Thoracic aorta endothelial cell (primary cell): ENCODE measurements around the gene SORD. TPM values are rescaled to one million over a fixed set of nuclear protein-coding genes. Genes with fewer than 3 reads are reported as not detected.

Experiments used
- small RNA-seq: library from RNA; depleted of rRNA; stranded (forward); fragments of <200 nt; gene quantifications from one replicate; pipeline ENCODE3, GENCODE V24; 2012
- total RNA-seq: library from RNA; depleted of rRNA; stranded (reverse); fragments of >200 nt; gene quantifications from 2 replicates; pipeline ENCODE4 v1.2.3, GENCODE V29; 2012

Gene SORD
- 43.4 and 57.4 TPM in 2 replicates for total RNA-seq

DNA sequence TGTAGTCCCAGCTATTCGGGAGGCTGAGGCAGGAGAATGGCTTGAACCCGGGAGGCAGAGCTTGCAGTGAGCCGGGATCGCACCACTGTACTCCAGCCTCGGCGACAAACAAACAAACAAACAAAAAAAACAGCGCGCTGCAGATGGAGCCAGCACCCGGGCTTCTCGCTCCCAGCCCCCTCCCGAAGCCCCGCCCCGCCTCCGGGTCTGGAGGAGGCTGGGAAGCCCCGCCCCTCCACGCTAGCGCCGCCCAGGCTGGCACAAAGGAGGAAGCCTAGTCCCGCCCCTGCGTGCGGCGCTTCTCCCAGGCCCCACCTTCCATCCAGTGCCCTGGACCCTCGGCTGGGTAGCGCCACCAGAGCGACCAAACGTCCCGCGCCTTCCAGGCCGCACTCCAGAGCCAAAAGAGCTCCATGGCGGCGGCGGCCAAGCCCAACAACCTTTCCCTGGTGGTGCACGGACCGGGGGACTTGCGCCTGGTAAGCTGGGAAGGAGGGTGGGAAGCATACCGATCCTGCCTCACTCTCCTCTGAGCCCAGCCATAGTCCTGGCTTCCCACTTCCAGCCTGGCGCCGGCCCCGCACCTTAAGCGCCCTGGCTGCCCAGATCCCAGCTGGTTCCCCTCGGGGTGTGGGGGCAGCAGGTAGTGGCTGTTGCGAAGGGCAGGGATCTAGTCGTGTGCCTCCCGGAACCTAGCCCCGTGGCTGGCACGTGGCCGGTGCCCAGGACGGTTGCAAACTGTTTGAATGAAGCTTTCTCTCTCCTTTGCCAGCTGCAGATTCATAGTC lies at the start of gene SORD:
TSS of gene SORD (plus strand) at position 325 of the 788 bp plus-strand sequence. CDS start at position 414, 89 bp downstream.

DNA sequence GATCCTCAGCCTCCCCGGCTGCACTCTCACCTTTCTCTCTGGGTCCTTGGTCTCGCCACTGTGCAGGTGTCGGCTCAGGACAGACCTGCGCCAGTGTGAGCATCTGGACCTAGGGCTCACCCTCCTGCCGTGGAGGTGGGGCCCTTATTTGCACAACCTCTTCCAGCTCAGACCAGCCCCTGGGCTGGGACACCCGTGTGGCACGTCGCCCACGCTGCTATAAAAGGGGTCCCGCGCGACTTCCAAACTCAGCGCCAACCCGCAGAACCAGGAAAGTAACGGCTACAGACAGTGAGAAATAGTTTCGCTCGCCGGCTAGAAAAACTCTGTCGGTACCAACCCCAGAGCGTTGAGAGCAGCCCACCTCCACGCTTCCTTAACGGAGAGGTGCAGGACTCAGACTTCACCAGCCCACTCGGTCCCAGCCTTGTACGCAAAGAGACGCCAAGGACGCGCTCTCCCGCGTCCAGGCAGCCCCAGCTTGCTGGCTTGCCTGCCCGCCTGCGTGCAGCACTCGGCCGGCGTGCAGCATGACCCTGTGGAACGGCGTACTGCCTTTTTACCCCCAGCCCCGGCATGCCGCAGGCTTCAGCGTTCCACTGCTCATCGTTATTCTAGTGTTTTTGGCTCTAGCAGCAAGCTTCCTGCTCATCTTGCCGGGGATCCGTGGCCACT lies 91.2 kb downstream of the SORD start, which contains the start of the genes DUOX2 and DUOXA2:
TSS of gene DUOX2 (minus strand) at position 97 of the 675 bp plus-strand sequence. CDS start 761 bp downstream, outside the sequence.
TSS of gene DUOXA2 (plus strand) at position 251 of the 675 bp plus-strand sequence. CDS start at position 531, 280 bp downstream.

Small RNA genes within 50 kb of the gene (small RNA-seq; reads per million reads assigned to genes)
- gene RF00019: not detected
- not detected for gene RNU1-78P
- gene RNU6-966P: not detected

Other genes starting within 250 kb of the SORD start
- gene TERB2, start 66.5 kb upstream of the SORD start, total RNA-seq: not detected in 2 replicates
- not detected in 2 replicates for gene DUOX2, start 91.0 kb downstream of the SORD start, total RNA-seq
- not detected in 2 replicates for gene DUOXA2, start 91.1 kb downstream of the SORD start, total RNA-seq
- gene DUOXA1, start 106.7 kb downstream of the SORD start, total RNA-seq: not detected in 2 replicates
- gene DUOX1, start 106.8 kb downstream of the SORD start, total RNA-seq: under 0.01 TPM in 1 of 2 replicates, not detected in the other
- 2.1 and 2.6 TPM in 2 replicates for gene SHF, start 164.8 kb downstream of the SORD start, total RNA-seq
- gene SLC28A2, start 229.0 kb downstream of the SORD start, total RNA-seq: not detected in 2 replicates